NCI-H510A (cell line): ENCODE data around the gene KIAA0825.

Experiments used
- DNase-seq: peaks from one replicate; lab custom pipeline; 2025; lab: John Stamatoyannopoulos, UW

KIAA0825 gene

GRCh38 chr5:94503677-94504076 is 114.7 kb downstream of the KIAA0825 start:
- no peak for DNase-seq

GRCh38 chr5:94501365-94501764 is 117.0 kb downstream of the KIAA0825 start:
- DNase-seq: no peak

GRCh38 chr5:94499806-94500205 is 118.6 kb downstream of the KIAA0825 start:
- no peak for DNase-seq

GRCh38 chr5:94498199-94498598 is 120.2 kb downstream of the KIAA0825 start:
- DNase-seq: no peak

GRCh38 chr5:94485067-94485466 is 133.3 kb downstream of the KIAA0825 start:
- DNase-seq: no peak

GRCh38 chr5:94481059-94481458 is 137.3 kb downstream of the KIAA0825 start:
- DNase-seq: no peak

GRCh38 chr5:94480486-94480885 is 137.9 kb downstream of the KIAA0825 start:
- no peak for DNase-seq

- no peak for DNase-seq
These were observed 144.5 kb downstream of the KIAA0825 start for GRCh38 chr5:94473936-94474335.

GRCh38 chr5:94471521-94471920 is 146.9 kb downstream of the KIAA0825 start:
- DNase-seq: no peak

- no peak for DNase-seq
These were observed 147.6 kb downstream of the KIAA0825 start for GRCh38 chr5:94470802-94471201.

GRCh38 chr5:94469894-94470329 is 148.5 kb downstream of the KIAA0825 start:
- peak; percentile 43 for DNase-seq

GRCh38 chr5:94467954-94468930 is 150.2 kb downstream of the KIAA0825 start:
- DNase-seq: peak; percentile 24

- DNase-seq: no peak
These were observed 151.0 kb downstream of the KIAA0825 start for GRCh38 chr5:94467346-94467953.

- DNase-seq: no peak
These were observed 154.7 kb downstream of the KIAA0825 start for GRCh38 chr5:94463739-94464138.

- no peak for DNase-seq
These were observed 157.3 kb downstream of the KIAA0825 start for GRCh38 chr5:94461131-94461530.

GRCh38 chr5:94459915-94460314 is 158.5 kb downstream of the KIAA0825 start:
- DNase-seq: no peak

GRCh38 chr5:94457788-94458187 is 160.6 kb downstream of the KIAA0825 start:
- DNase-seq: no peak

GRCh38 chr5:94445726-94446125 is 172.7 kb downstream of the KIAA0825 start:
- no peak for DNase-seq

- no peak for DNase-seq
These were observed 175.4 kb downstream of the KIAA0825 start for GRCh38 chr5:94442991-94443390.

- no peak for DNase-seq
These were observed 176.3 kb downstream of the KIAA0825 start for GRCh38 chr5:94442076-94442475.

- DNase-seq: no peak
These were observed 178.4 kb downstream of the KIAA0825 start for GRCh38 chr5:94440015-94440414.

- DNase-seq: no peak
These were observed 184.8 kb downstream of the KIAA0825 start for GRCh38 chr5:94433397-94434163.
